K562 treated with DMSO at 1 percent for 24 hours (cell line): ENCODE measurements around the gene CDCP1. TPM values are rescaled to one million over a fixed set of nuclear protein-coding genes. Genes with fewer than 3 reads are reported as not detected.

Experiments used
- total RNA-seq: library from RNA; unstranded; fragments of 300-600 nt; gene quantifications from 2 replicates; pipeline ENCODE4 v1.2.3, GENCODE V29; 2022; ENCODE audit warnings: low read depth; ENCODE audit not compliant: insufficient read depth

The CDCP1 gene, protein sequence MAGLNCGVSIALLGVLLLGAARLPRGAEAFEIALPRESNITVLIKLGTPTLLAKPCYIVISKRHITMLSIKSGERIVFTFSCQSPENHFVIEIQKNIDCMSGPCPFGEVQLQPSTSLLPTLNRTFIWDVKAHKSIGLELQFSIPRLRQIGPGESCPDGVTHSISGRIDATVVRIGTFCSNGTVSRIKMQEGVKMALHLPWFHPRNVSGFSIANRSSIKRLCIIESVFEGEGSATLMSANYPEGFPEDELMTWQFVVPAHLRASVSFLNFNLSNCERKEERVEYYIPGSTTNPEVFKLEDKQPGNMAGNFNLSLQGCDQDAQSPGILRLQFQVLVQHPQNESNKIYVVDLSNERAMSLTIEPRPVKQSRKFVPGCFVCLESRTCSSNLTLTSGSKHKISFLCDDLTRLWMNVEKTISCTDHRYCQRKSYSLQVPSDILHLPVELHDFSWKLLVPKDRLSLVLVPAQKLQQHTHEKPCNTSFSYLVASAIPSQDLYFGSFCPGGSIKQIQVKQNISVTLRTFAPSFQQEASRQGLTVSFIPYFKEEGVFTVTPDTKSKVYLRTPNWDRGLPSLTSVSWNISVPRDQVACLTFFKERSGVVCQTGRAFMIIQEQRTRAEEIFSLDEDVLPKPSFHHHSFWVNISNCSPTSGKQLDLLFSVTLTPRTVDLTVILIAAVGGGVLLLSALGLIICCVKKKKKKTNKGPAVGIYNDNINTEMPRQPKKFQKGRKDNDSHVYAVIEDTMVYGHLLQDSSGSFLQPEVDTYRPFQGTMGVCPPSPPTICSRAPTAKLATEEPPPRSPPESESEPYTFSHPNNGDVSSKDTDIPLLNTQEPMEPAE
- total RNA-seq: 10.2 and 10.3 TPM in 2 replicates

DNA sequence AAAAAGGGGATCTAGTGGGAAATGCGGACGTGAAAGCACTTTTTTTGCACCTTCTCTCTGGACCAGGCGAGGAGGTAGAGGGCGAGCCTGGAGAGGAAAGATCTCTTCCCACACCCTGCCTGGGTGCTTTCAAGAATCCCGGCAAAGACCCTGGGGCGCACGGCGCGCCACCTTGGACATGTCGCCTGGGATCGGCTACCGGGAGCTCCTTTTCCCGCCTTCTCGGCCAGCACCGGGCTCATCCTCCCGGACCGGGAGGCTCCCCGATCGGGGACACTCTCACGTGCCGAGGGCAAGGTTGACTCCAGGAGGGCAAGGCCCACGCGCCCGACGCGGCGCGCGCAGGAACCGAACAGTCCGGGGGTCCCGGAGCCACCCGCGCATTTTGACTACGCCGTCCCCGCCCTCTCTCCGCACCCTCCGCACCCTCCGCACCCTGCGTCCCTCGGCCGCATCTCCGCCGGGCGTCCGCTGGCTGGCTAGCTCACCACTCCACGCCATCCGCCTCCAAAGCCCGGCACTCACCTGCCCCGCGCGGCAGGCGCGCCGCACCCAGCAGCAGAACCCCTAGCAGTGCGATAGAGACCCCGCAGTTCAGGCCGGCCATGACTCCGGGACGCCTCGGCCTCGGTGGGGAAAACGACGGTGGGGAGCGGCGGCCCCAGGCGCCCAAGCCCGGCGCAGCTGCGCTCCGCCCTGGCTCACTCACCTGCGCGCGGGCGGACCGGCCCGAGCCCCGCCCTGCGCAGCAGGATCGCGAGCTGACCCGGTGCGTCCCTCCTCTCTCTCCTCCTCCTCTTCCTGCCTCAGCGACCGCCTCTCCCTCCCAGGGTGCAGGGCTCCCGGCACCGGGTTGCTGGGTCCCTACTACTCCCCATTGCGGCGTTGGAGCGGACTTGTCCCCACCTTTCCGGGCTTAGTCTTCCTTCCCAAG, at the start of gene CDCP1:
CDCP1 (minus strand) TSS at position 698 of the 934 bp plus-strand sequence; CDS start at position 607, 91 bp downstream.

Other genes starting within 250 kb of the CDCP1 start
- gene ZDHHC3, start 170.2 kb downstream of the CDCP1 start, total RNA-seq: 57.6 and 58.1 TPM in 2 replicates
- 50.6 and 52.9 TPM in 2 replicates for gene EXOSC7, start 170.1 kb downstream of the CDCP1 start, total RNA-seq
- 0.37 TPM in 1 of 2 replicates, not detected in the other for gene CLEC3B, start 120.1 kb downstream of the CDCP1 start, total RNA-seq
- 20.3 and 25.9 TPM in 2 replicates for gene TMEM158, start 79.9 kb upstream of the CDCP1 start, total RNA-seq
- 16.4 and 19.2 TPM in 2 replicates for gene LARS2, start 242.2 kb upstream of the CDCP1 start, total RNA-seq